ENCODE measurements around the gene FUOM.

FUOM gene

DNA sequence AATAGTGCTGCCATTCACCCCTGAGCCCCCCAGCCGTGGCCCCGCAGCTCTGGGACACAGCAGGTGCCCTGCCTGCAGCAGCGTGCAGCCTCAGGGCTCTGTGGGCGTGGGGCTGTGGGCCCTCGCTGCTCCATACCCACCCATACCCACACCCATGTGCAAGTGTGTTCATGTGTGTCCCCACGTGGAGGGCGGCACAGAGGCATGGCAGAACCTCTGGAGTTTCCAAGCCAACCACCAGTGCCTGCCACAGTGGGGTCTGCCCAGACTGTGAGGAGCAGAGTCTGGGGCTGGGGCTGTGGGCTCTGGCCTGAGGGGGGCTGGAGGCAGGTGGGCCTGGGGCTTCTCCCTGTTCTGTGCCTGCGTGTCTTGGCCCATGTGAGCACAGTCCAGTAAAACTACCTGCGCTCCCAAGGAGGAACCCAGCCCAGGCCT lies 8.2 kb downstream of the FUOM start:
- DNase-seq = no peak

DNA sequence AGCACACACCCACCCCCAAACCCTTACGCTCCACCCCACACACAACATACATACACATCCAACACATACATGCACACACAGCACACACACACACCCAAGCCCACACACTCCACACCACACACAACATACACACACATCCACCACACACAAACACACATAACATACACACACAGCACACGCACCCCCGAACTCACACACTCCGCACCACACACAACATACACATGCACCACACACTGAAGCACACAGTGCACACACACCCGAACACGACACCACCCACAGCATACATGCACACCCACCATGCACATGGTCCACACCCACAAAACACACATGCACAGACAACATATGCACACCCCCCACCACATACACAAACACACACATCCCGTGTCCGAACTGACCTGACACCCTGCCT lies 8.7 kb downstream of the FUOM start:
- no peak for DNase-seq

DNA sequence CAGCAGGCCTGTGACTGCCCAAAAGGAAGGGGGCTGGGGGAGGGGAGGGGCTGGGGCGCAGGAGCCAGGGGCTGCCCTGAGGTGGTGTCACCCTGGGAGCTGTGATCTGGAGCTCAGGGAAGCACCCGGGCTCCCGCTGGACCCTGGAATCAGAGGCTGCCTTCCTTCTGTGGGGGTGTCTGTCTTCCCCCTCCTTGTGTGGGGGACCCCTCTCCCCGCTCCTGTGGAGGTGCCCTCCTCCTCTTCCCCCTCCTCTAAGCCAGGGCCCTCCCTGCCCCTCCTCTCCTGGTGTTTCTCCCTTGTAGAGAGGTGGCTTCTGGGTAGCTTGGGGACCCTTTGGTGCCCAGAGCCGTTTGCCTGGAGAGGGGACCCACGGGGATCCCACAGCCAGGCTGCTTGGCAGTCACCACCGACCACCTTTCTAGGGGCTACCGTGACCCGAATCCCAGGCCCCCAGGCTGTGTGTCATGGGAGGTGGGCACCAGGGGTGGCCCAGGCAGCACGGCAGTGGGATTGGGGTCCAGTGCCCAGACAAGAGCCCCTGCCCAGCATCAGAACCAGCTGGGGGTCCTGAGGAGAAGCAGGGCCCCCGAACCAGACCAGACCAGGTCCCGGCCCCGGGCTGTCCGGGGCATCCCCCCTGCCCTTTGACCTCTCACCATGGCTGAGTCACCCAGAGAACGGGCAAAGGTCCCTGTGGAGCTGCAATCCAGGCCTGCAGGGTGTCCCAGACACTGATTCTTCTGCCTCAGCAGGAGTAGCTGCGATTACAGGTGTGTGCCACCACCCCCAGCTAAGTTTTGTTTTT lies 9.9 kb downstream of the FUOM start:
- DNase-seq = no peak

DNA sequence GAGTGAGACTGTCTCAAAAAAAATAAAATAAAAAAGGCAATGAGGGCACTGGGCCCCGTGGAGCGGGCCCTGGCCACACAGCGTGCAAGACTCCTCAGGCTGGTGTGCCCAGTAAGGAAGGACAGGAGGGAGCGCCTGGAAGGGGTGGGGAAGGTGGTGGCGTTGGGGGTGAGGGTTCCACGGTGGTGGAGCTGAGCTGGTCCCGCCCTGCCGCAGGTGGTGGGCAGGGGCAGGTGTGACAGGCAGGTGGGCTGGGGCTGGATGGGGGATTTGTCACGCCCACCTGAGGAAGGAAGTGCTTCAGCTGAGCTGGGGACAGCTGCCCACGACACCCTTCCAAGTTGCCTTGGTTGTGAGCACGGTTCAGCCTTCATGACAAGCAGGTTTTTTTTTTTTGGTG lies 11.4 kb downstream of the FUOM start:
- DNase-seq = no peak

DNA sequence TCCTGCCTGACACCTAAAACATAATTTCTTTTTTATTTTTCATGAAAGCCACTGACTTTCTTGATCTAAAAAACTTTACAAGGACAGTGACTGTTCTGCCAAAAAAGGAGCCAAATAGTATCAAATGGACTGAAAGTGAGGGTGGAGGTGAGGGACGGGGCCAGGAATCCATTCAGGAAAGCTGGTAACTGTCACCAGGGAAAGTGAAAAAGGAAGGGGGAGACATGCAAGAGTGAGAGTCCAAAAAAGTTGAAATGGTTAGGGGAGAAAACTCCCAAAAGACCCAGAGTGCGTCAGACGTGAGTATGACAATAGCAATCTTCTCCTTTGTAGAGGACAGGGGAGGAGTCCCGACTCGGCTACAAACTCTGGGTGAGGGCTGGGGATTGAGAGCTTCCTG lies 13.6 kb downstream of the FUOM start:
- DNase-seq = no peak

DNA sequence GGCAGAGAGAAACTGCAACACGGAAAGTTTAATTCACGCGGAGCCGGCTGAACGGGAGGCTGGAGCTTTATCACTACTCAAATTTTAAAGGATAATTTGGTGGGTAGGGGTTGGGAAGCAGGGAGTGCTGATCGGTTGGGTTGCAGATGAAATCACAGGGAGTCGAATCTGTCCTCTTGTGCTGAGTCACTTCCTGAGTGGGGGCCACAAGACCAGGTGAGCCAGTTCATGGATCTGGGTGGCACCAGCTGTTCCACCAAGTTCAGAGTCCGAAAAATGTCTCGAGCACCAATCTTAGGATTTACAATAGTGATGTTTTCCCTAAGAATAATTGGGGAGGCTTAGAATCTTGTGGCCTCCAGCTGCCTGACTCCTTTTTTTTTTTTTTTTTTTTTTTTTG lies 14.3 kb downstream of the FUOM start:
- DNase-seq = no peak

DNA sequence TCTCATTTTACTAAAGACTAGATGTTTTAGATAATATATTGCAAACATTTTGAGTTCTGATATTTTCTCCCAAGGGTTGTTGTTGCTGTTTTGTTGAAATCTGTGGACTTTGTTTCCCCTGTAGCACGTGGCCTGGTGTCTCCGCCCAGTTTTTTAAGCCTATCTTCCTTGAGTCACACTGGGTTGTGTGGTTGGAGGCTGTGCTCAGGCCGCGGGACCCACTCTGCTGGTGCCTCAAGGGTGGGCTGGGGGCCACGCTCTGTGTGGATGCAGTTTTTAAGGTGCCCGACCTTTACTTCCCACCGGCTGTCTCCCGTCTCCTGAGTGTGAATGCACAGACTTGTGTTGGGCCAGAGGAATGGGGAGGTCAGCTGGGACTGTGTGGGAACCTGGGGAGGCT lies 14.9 kb downstream of the FUOM start:
- no peak for DNase-seq

DNA sequence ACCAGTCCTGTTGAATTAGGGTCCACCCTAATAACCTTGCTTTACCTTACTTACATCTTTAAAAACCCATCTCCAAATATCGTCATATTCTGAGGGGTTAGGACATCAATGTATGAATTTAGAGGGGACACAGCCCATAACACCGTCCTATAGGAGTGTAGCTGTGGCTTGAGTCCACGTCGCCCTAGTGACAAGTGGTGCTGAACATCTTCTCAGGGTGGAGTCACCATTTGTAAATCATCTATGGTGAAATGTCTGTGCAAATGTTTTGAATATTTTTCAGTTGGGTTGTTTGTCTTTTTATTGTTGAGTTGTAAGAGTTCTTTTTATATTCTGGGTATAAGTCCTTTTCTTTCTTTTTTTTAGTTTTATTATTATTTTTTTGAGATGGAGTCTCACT lies 15.8 kb downstream of the FUOM start:
- DNase-seq = no peak

DNA sequence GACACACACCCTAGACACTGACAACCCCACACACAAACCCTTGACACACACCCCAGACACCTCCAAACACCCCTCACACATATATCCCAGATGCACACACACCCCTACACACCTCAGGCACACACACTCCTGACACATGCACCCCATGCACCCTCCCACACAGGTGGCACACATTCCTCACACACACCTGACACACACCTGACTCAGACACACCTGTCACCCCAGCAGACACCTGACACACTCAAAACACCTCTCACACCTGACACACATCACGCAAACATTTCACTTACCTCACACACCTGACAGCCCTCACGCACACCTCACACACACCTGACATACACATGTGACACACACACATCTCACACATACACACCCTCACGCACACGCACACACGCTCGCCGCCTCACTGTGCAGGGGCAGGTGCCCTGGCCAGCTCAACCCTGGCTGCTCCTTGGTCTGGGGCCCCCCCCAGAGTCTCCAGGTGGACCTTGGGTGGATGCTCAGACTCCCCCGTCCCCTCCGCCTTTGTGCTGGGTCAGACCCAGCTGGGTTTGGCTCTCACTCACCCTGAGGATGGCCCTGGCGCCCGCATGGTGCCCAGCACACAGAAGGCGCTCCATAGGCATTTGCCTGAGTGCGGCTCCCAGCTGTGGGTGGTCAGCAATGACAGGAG lies 18.0 kb downstream of the FUOM start:
- no peak for DNase-seq

DNA sequence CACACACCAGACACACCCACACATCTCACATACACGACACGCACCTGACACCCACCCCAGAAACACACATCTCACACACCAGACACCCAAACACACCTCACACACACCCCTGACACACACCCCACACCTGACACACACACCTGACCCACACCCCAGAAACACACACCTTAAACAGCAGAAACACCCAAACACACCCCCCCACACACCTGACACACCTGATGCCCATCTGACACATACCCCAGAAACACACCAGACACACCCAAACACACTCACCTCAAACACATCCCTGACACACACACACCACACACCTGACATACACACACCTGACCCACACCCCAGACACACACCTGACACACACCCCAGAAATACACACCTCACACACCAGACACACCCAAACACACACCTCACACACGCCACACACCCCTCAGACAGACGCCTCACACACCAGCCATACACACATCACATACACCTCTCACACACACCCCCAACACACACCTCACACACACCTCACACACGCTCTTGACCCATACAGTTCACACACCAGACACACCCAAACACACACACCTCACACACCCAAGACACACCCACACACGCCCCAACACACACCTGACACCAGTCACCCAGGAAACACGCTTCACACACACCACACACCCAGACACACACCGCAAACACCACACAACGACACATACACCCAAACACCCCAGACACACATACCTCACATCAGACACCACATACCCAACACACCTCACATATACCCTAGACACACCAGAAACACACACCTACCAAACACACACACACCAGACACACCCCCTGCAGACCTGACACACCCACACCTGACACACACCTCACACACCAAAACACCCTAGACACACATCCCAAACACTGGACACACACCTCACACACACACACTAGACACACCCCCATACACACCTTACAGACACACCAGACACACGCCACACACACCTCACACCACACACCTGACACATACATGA lies 19.4 kb downstream of the FUOM start:
- no peak for DNase-seq

DNA sequence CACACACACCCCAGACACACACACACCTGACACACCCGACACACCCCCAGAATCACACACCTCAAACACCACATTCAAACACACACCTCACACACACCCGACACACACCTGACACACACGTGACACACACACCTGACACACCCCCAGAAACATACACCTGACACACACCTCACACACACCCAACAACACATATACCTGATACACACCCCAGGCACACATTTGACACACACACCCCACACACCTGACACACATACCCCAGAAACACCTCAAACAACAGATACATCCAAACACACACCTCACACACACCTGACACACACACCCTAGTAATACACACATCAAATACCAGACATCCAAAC lies 20.5 kb downstream of the FUOM start:
- no peak for DNase-seq

DNA sequence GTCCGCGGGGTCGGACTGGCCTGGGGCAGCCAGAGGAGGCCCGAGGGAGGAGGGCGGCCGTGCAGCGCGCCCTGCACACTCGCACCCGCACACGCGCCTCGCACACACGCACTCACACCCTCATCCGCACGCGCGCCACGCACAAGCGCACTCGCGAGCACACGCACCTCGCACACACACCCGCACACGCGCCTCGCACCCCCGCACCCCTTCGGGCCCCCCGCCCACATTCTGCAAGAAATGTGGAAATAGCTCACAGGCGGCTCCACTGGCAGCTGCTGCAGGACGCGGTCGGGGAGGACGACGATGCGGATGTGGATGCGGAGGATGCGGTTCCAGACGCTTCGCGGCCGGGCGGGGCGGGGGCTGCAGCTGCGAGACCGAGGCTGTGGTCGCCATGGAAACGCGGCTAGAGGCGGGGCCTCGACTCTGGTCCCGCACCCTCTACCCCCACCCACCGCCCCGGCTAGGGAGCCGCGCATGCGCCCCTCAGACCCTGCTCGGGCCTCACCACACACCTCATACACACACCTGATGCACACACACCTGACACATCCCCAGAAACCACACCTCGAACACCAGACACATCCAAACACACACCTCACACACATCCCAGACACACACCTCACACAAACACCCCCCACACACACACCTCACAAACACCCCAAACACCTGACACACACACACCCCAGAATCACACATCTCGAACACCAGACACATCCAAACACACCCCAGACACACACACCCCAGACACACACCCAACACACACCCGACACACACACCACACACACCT lies 21.0 kb downstream of the FUOM start, which contains the start of gene CALY:
Gene CALY, minus strand, starts transcription at position 320 of the 793 bp plus-strand sequence. CDS start 7,907 bp downstream, outside the sequence.
- DNase-seq = peak; percentile 28

DNA sequence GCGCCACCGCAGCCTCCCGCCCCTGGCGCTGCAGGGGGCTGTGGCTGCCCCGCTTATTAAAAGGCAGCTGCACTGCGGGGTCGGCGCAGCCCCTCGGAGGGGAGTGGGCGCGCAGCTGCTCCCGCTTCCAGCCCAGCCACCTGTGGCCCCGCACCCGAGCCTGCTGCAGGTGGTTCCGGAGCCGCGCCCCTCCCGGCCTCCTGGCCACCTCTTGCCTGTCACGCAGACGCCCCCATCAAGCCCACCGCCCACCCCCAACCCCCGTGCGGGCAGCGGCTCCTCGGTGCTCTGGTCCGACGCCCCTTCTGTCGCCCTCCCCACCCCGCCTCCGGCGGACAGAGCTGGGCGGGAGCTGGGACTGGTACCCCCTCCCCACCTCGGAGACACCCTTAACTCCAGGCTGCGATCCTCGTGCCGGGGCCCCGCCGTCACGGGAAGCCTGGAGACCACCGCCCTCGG lies 21.7 kb downstream of the FUOM start:
- DNase-seq = no peak

DNA sequence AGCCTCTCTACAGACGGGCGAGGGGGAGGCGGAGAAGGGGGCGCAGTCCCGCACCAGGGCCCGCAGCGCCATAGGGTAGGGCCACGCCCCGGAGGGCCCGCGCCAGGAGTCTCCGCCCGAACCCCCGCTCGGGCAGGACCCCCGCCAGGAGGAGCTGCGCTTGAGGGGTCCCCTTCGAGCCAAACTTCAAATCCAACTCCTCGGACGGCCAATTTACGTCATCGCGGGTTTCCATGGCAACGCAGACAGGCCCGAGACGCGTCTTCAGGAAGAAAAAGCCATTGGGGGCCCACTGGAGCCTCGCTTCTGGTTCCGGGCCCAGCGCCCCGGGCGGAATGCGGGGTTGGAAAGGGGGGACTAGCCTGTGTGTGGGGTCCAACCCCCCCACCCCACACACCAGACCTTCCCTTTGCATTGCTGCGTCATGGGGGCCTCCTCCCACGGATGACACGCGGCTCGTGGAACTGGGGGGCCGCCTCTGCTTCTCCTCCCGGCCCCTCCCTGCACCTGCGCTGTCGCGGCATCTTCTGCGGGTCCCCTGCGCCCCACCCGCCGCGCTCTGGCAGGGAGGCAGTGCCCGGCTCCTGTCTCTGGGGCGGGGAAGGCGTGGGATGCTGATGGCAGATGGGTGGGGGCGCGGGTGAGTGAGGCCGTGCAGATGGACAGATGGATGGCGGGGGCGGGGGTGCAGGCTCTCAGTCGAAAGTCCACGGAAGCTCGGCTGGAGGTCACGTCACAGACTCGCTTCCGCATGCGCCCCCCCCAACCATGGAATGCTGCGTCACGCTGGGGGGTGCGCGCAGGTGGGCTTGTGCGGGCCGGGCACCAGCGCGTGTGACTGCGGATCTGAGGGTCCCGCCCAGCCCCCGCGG lies 22.3 kb downstream of the FUOM start:
- no peak for DNase-seq

DNA sequence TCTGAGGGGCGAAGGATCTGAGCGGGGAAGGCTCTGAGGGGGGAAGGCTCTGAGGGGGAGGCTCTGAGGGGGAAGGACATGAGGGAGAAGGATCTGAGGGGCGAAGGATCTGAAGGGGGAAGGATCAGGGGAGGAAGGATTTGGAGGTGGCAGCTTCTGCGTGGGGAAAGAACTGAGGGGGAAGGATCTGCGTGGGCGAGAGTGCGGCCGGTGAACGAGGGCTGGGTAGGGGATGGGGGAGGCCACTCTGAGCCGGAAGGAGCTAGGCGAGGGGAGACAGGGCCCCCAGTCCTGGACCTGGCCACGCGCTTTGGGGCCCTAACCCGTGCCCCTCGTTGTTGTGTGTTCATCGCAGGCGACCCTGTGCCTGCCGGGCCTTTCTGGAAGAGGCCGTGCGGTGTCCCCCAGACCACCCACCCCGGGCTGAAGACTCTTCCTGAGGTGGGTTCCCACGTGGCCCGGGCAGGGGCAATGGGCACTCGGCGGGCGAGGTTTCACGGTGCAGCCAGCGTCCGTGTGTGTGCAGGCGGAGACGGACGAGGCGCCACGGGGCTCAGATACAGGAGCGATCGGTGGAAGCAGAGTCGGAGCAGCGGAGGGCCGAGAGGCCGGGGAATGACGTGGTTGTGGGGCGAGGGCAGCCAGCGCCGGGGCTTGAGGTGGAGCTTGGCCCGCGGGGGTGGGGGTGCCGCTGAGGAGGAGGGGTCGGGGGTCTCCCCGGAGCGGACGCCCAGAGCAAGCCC lies 23.1 kb downstream of the FUOM start:
- DNase-seq = no peak

DNA sequence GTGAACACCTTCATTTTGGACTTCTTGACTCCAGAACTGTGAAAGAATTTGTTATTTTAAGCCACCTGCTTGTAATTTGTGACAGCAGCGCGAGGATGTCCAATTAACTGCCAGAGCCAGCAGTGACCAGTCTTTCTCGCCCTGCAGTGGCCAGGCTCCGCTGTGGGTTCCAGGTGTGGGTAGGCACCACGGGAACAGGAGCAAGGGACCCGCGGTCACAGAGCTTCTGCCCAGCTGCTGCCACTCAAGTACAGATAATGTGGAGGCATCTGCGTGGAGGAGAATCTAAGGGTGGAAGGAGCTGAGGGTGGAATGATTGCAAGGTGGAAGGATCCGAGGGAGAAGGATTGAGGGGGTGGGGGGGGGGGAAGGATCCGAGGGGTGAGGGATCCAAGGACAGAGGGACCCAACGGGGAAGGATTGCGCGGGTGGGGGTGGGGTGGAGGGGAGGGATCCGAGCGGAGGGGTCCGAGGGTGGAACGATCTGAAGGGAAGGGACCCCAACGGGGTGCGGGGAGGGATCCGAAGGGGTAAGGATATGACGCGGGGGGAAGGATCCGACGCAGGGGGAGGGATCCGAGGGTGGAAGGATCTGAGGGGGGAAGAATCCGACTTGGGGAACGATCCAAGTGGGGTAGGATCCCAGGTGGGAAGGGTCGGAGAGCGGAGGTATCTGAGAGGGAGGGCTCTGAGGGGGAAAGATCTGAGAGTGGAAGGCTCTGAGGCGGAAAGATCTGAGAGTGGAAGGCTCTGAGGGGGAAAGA lies 24.7 kb downstream of the FUOM start:
- no peak for DNase-seq

DNA sequence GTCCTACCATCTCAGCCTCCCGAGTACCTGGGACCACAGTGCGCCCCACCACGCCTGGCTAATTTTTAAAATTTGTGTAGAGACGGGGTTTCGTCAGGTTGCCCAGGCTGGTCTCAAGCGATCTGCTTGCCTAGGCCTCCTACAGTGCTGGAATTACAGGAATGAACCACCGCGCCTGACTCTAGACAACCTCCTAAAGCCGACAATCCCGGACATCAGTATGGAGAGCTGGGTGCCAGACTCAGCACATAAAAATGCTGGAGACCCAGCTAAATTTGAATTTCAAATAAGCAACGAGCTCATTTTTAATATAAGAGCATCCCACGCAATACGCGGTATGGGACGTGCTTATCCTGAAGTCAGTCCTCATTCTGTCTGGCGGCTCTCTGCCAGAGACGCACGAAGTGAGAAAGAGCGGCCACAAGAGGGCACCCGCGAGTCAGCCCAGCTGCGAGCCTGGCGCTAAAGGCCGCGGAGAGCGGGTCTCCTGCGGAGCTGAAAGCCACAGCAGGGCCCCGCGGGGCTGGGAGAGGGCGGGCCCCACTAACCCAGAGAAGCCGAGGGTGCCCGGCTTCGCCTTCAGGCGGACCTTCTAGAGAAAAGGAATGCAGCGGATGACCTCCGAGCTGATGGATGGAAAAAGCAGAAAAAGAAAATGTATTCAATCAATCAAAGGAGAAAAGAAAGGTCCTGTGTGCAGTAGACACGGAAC lies 28.2 kb downstream of the FUOM start:
- DNase-seq = peak; percentile 48

DNA sequence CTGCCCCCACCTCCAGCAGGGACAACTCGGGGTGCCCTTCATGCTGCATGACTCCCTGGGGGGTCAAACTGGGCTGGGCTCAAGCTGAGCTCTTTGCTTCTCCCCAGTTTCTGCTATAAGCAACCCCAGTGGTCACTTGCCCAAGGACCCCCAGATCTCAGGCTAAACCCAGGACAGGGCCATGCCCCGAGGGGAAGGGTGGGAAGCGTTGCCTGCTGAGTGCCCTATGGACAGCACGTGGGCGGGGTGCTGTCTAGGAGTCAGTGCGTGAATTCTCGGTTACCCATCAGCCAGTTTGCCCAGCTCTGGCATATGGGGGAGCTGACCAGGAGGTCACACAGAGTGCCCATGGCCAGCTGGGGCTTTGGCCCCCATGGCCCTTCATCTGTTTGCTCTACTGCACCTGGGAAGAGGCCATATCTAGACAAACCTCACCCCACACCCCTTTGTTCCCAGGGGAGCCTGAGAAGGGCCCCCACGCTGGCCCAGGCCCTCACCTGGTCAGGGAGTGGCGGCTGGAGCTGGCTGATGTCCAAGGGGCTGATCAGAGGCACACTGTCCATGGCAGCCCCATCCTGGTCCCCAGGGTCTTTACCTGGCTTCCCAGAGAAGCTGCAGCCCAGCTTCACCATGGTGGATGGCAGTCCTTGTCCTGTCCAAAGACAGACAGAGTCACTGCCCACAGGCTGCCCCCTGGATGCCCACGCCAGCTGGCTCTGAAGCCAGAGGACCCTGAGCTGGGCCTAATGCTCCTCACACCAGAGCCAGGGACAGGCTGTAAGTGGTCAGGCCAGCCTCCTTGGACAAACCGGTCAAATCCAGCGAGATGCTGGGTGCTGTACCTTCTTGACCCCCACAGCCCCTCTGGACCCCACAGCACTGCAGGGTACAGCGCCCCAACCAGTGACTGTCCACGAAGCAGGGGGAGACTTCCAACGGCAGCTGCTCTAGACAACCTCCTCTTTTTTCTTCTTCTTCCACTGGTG lies 29.2 kb downstream of the FUOM start:
- DNase-seq = no peak
